ENCODE results near the gene CLSTN1.
A peak's percentile ranks its signal among the peaks of the same experiment; 100 is the strongest.

Gene CLSTN1

GRCh38 chr1:9846611-9847171 lies 22.9 kb upstream of the CLSTN1 start:
- TF ChIP-seq, protein P1, sequence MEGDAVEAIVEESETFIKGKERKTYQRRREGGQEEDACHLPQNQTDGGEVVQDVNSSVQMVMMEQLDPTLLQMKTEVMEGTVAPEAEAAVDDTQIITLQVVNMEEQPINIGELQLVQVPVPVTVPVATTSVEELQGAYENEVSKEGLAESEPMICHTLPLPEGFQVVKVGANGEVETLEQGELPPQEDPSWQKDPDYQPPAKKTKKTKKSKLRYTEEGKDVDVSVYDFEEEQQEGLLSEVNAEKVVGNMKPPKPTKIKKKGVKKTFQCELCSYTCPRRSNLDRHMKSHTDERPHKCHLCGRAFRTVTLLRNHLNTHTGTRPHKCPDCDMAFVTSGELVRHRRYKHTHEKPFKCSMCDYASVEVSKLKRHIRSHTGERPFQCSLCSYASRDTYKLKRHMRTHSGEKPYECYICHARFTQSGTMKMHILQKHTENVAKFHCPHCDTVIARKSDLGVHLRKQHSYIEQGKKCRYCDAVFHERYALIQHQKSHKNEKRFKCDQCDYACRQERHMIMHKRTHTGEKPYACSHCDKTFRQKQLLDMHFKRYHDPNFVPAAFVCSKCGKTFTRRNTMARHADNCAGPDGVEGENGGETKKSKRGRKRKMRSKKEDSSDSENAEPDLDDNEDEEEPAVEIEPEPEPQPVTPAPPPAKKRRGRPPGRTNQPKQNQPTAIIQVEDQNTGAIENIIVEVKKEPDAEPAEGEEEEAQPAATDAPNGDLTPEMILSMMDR (IDR thresholded peaks at IDR 0.05; ENCODE audit: low read depth, low read length) = no peak
- DNase-seq (ENCODE audit: low read depth, low spot score) = no peak
- in situ Hi-C loops (cut with HindIII; ENCODE audit: low sequenced_read_pairs) = no loop called here
- H3K4me3 ChIP-seq (ENCODE audit: low read depth, low read length) = no peak overlapping the region

GRCh38 chr1:9845914-9846313 lies 22.1 kb upstream of the CLSTN1 start:
- in situ Hi-C loops (cut with HindIII; ENCODE audit: low sequenced_read_pairs) = no loop called here

DNA sequence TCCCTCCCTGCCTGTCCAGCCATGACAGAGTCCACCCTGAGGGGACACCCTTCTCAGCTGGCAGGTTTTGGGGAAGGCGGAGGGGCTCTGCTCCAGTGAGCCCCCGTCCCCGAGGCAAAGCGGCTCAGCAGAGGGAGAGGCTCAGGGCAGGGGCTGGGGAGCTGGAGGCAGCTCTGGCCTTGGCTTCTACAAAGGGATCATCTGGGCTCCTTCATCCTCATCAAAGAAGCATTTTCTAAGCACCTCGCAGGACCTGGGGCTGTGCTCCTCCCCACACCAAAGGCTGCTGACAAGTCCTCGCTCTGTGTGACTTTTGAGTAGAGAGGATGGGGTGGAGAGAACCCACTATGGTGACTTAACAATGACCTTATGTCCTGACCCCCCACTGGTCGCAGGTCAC lies 21.0 kb upstream of the CLSTN1 start:
- TF ChIP-seq, protein P1 (IDR thresholded peaks at IDR 0.05; ENCODE audit: low read depth, low read length) = no peak
- in situ Hi-C loops (cut with HindIII; ENCODE audit: low sequenced_read_pairs) = no loop called here
- DNase-seq (ENCODE audit: low read depth, low spot score) = no peak
- H3K4me3 ChIP-seq (ENCODE audit: low read depth, low read length) = no peak overlapping the region

More at GRCh38 chr1:9845914-9846313, 22.1 kb upstream of the CLSTN1 start:
- H3K4me3 ChIP-seq (ENCODE audit: low read depth, low read length) = no peak overlapping the region
- no peak for DNase-seq (ENCODE audit: low read depth, low spot score)
- TF ChIP-seq, protein P1 (IDR thresholded peaks at IDR 0.05; ENCODE audit: low read depth, low read length) = no peak

GRCh38 chr1:9844106-9844505 lies 20.3 kb upstream of the CLSTN1 start:
- in situ Hi-C loops (cut with HindIII; ENCODE audit: low sequenced_read_pairs) = no loop called here
- no peak overlapping the region for H3K4me3 ChIP-seq (ENCODE audit: low read depth, low read length)
- DNase-seq (ENCODE audit: low read depth, low spot score) = no peak
- TF ChIP-seq, protein P1 (IDR thresholded peaks at IDR 0.05; ENCODE audit: low read depth, low read length) = no peak

- DNase-seq (ENCODE audit: low read depth, low spot score) = no peak
- TF ChIP-seq, protein P1 (IDR thresholded peaks at IDR 0.05; ENCODE audit: low read depth, low read length) = no peak
- in situ Hi-C loops (cut with HindIII; ENCODE audit: low sequenced_read_pairs) = no loop called here
- H3K4me3 ChIP-seq (ENCODE audit: low read depth, low read length) = no peak overlapping the region
These were observed 19.8 kb upstream of the CLSTN1 start for GRCh38 chr1:9843576-9843945.

- peak; percentile 13 for DNase-seq (ENCODE audit: low read depth, low spot score)
- TF ChIP-seq, protein P1 (IDR thresholded peaks at IDR 0.05; ENCODE audit: low read depth, low read length) = peak; percentile 3
- in situ Hi-C loops (cut with HindIII; ENCODE audit: low sequenced_read_pairs) = no loop called here
- H3K4me3 ChIP-seq (ENCODE audit: low read depth, low read length) = no peak overlapping the region
These were observed 19.2 kb upstream of the CLSTN1 start for GRCh38 chr1:9842781-9843575.
